ENCODE results near the gene CSTPP1.

CSTPP1 gene

DNA sequence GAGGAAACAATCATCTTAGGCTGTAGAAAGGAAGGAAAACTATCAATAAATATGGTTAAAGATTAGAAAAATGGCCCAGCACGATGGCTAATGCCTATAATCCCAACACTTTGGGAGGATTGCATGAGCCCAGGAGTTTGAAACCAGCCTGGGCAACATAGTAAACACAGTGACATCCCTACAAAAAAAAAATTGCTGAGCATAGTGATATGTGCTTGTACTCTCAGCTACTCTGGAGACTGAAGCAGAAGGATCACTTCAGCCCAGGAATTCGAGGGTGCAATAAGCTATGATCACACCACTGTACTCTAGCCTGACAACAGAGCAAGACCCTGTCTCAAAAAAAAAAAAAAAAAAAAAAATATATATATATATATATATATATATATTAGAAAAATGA, 185.2 kb downstream of the CSTPP1 start:
- no peak for TF ChIP-seq EZH2phosphoT487 (conservative IDR thresholded peaks at IDR 0.05; ENCODE audit: low read length)
- TF ChIP-seq, protein P1, sequence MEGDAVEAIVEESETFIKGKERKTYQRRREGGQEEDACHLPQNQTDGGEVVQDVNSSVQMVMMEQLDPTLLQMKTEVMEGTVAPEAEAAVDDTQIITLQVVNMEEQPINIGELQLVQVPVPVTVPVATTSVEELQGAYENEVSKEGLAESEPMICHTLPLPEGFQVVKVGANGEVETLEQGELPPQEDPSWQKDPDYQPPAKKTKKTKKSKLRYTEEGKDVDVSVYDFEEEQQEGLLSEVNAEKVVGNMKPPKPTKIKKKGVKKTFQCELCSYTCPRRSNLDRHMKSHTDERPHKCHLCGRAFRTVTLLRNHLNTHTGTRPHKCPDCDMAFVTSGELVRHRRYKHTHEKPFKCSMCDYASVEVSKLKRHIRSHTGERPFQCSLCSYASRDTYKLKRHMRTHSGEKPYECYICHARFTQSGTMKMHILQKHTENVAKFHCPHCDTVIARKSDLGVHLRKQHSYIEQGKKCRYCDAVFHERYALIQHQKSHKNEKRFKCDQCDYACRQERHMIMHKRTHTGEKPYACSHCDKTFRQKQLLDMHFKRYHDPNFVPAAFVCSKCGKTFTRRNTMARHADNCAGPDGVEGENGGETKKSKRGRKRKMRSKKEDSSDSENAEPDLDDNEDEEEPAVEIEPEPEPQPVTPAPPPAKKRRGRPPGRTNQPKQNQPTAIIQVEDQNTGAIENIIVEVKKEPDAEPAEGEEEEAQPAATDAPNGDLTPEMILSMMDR (IDR thresholded peaks at IDR 0.05; ENCODE audit: insufficient read depth, low read length, poor library complexity, severe bottlenecking): no peak
- H3K4me2 ChIP-seq (ENCODE audit: low read depth, low read length, poor library complexity, severe bottlenecking): no peak overlapping the region
- H4K20me1 ChIP-seq (ENCODE audit: low read depth, low read length): no peaks in the 10 kb centered on the region

DNA sequence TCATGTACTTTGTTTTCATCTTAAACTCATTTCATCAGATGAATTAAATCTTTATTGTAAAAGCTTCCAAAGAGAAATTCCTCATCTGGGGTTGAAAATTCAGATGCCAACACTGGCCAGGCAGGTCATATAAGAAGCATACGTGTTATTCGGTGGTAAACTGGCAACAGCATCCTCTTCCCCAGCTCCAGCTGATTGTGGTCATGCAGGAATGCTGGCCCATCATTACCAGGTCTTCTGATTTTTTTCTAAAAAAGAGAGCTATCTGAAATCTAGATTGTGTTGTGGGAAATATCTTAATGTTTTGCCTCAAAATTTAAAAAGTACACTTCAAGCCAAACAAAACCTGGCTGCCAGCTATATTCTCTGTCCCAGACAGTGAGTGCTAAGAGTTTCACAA, 186.5 kb downstream of the CSTPP1 start:
- no peak overlapping the region for H3K4me2 ChIP-seq (ENCODE audit: low read depth, low read length, poor library complexity, severe bottlenecking)
- no peak overlapping the region for H3K9ac ChIP-seq (ENCODE audit: low read length)
- H3K9me2 ChIP-seq (replicated peaks; ENCODE audit: insufficient read depth, low read length): no peaks in the 10 kb centered on the region
- no peaks in the 10 kb centered on the region for H4K20me1 ChIP-seq (ENCODE audit: low read depth, low read length)
- H3F3A ChIP-seq (ENCODE audit: insufficient read depth): no peaks in the 10 kb centered on the region
- no peaks in the 10 kb centered on the region for H3K79me2 ChIP-seq (ENCODE audit: insufficient read depth, low read length)
- no peaks in the 10 kb centered on the region for H3K27me3 ChIP-seq (ENCODE audit: low read length)
- no peaks in the 10 kb centered on the region for H3K9me3 ChIP-seq (ENCODE audit: insufficient read depth, low read length)
- no peak overlapping the region for H2AFZ ChIP-seq (ENCODE audit: low read depth, low read length, severe bottlenecking)
- H3K36me3 ChIP-seq (ENCODE audit: low read length): no peaks in the 10 kb centered on the region
- H3K27ac ChIP-seq (ENCODE audit: low read depth, low read length): no peak overlapping the region
- H3K4me3 ChIP-seq (ENCODE audit: insufficient read depth, low read length, poor library complexity, severe bottlenecking): no peak overlapping the region
- TF ChIP-seq, protein P1 (IDR thresholded peaks at IDR 0.05; ENCODE audit: insufficient read depth, low read length, poor library complexity, severe bottlenecking): no peak
- TF ChIP-seq EZH2phosphoT487 (conservative IDR thresholded peaks at IDR 0.05; ENCODE audit: low read length): no peak

More for the DNA sequence above, 185.2 kb downstream of the CSTPP1 start:
- H3K9me3 ChIP-seq (ENCODE audit: insufficient read depth, low read length): no peaks in the 10 kb centered on the region
- H3K79me2 ChIP-seq (ENCODE audit: insufficient read depth, low read length): no peaks in the 10 kb centered on the region
- H3K4me3 ChIP-seq (ENCODE audit: insufficient read depth, low read length, poor library complexity, severe bottlenecking): no peak overlapping the region
- no peaks in the 10 kb centered on the region for H3K27me3 ChIP-seq (ENCODE audit: low read length)
- H3K36me3 ChIP-seq (ENCODE audit: low read length): no peaks in the 10 kb centered on the region
- no peaks in the 10 kb centered on the region for H3F3A ChIP-seq (ENCODE audit: insufficient read depth)
- H3K9ac ChIP-seq (ENCODE audit: low read length): no peak overlapping the region
- no peak overlapping the region for H2AFZ ChIP-seq (ENCODE audit: low read depth, low read length, severe bottlenecking)
- H3K27ac ChIP-seq (ENCODE audit: low read depth, low read length): no peak overlapping the region
- no peaks in the 10 kb centered on the region for H3K9me2 ChIP-seq (replicated peaks; ENCODE audit: insufficient read depth, low read length)

DNA sequence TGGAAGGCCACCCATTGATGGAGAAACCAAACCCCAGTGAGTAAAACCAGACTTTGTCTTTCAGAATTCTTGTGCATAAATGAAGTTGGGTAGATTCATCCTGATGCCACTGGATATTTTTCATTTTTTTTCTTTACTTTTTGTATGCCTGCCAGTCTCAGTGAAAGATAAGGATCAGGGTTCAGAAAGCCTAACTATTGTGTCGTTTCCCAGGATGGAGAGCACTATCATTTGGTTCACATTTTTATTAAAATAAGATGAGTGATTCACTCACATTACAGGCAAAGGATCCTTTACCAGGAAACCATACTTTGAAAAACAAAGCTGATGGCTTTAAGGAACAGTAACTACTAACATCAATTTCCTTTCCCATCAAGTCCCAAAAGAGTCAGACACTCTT, 188.1 kb downstream of the CSTPP1 start:
- no peaks in the 10 kb centered on the region for H3K9me2 ChIP-seq (replicated peaks; ENCODE audit: insufficient read depth, low read length)
- no peaks in the 10 kb centered on the region for H3F3A ChIP-seq (ENCODE audit: insufficient read depth)
- H3K27ac ChIP-seq (ENCODE audit: low read depth, low read length): no peak overlapping the region
- H3K9me3 ChIP-seq (ENCODE audit: insufficient read depth, low read length): no peaks in the 10 kb centered on the region
- no peaks in the 10 kb centered on the region for H3K79me2 ChIP-seq (ENCODE audit: insufficient read depth, low read length)
- H2AFZ ChIP-seq (ENCODE audit: low read depth, low read length, severe bottlenecking): no peak overlapping the region
- no peaks in the 10 kb centered on the region for H3K27me3 ChIP-seq (ENCODE audit: low read length)
- no peaks in the 10 kb centered on the region for H3K36me3 ChIP-seq (ENCODE audit: low read length)
- H3K4me3 ChIP-seq (ENCODE audit: insufficient read depth, low read length, poor library complexity, severe bottlenecking): no peak overlapping the region
- TF ChIP-seq EZH2phosphoT487 (conservative IDR thresholded peaks at IDR 0.05; ENCODE audit: low read length): no peak
- TF ChIP-seq, protein P1 (IDR thresholded peaks at IDR 0.05; ENCODE audit: insufficient read depth, low read length, poor library complexity, severe bottlenecking): no peak
- no peaks in the 10 kb centered on the region for H4K20me1 ChIP-seq (ENCODE audit: low read depth, low read length)
- no peak overlapping the region for H3K4me2 ChIP-seq (ENCODE audit: low read depth, low read length, poor library complexity, severe bottlenecking)
- H3K9ac ChIP-seq (ENCODE audit: low read length): no peak overlapping the region
